Effector memory CD4-positive, alpha-beta T cell (primary cell): ENCODE data around the gene CHID1.

Source experiments
- DNase-seq, 3 donors: peaks; one replicate each; pipeline ENCODE4 v3.0.0-alpha.2; 2020
- H3K27ac ChIP-seq: 2 replicates; pipeline ENCODE4 v1.7.0; 2013; ENCODE audit warnings: mild to moderate bottlenecking, low read length, moderate library complexity; ENCODE audit not compliant: insufficient read depth, poor library complexity, severe bottlenecking
- H3K27me3 ChIP-seq: replicated peaks from 2 replicates; pipeline ENCODE4 v1.7.0; 2013; ENCODE audit warnings: mild to moderate bottlenecking, low read length; ENCODE audit not compliant: insufficient read depth, control insufficient read depth, poor library complexity, severe bottlenecking
- H3K36me3 ChIP-seq: 2 replicates; pipeline ENCODE4 v1.7.0; 2013; ENCODE audit warnings: mild to moderate bottlenecking, low read length, moderate library complexity; ENCODE audit not compliant: control insufficient read depth, insufficient read depth
- H3K4me1 ChIP-seq: 2 replicates; pipeline ENCODE4 v1.7.0; 2013; ENCODE audit warnings: low read length, mild to moderate bottlenecking; ENCODE audit not compliant: control insufficient read depth, insufficient read depth, poor library complexity, severe bottlenecking
- H3K4me3 ChIP-seq: 2 replicates; pipeline ENCODE4 v1.7.0; 2013; ENCODE audit warnings: low read length, low read depth, mild to moderate bottlenecking; ENCODE audit not compliant: insufficient read depth, poor library complexity, severe bottlenecking
- H3K9me3 ChIP-seq: 2 replicates; pipeline ENCODE4 v1.7.0; 2013; ENCODE audit warnings: mild to moderate bottlenecking, low read length, moderate library complexity; ENCODE audit not compliant: control insufficient read depth

The CHID1 gene

DNA sequence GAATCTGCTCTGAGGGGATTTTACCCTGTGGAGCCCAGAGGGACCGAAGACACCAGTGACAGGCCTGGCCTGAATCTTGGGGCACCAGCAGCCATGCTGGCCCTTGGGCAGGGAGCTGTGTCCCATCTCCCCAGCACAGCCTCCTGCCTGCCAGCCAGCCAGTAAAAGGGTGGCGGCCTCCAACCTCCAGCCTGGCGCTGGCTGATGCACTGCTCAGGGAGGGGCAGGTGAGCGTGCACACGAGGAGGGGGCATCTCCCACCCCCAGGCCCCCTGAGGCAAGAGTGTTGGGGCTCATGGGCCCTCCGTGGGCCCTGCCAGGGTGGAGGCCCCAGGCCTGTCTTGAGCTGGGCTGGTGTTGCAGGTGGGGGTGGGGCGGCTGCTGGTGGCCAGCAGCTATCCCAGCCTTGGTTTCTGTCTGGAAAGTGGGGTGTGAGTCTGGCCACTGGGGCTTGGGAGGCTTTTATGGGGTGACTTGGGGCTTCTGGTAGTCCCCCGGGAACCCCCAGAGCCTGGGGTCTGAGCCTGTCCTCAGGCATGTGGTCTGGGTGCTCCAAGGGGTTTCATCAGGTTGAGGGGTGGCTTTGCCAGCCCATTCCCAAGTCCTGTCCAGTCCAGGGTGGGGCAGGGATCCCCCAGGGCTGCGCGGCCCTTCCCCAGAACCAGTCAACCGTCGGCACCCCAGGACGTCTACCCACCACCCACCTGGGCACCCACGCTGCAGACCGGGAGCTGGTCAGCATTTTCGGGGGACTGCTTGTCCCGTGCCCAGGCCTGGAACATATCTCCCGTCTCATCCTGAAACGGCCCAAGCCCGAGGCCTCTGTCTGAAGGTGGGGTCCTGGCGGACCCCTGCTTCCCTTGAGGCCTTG lies 50.1 kb downstream of the CHID1 start:
- H3K4me1 ChIP-seq: no peaks in the 10 kb centered on the region
- H3K27me3 ChIP-seq: no peaks in the 10 kb centered on the region
- no peak for DNase-seq
- H3K27ac ChIP-seq: no peak overlapping the region
- H3K4me3 ChIP-seq: no peak overlapping the region
- H3K36me3 ChIP-seq: no peaks in the 10 kb centered on the region
- H3K9me3 ChIP-seq: no peaks in the 10 kb centered on the region

DNA sequence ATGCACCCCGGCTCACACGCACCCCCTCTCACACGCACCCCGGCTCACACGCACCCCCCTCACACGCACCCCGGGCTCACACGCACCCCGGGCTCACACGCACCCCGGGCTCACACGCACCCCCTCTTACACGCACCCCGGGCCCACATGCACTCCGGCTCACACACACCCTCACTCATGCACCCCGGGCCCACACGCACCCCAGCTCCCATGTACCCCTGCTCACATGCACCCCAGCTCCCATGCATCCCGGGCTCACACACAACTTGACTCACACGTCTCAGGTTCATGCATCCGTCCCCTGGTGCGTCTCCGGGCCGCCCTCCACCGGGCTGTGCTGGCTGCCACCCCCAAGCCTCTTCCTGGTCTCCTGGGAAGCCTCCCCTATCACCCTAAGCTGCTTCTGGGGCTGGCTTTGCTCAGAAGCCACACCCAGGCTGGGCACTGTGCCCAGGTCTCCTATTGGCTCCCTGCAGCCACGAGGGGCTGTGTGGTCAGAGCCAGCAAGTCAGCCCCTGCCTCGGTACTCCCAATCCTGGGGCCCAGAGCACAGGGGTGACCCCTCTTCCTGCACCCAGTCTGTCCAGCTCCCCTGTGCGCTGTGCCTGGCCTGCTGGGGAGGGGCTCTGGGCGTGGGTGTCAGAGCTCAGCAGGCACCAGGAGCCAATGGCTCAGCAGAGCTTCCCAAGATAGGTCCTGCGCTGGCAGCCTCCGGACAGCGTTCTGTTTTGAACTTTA lies 51.0 kb downstream of the CHID1 start:
- Histone ChIP-seq H3K27me3 (no peaks in the 10 kb centered on the region), H3K9me3 (no peaks in the 10 kb centered on the region), H3K36me3 (no peaks in the 10 kb centered on the region), H3K27ac (no peak overlapping the region), H3K4me3 (no peak overlapping the region), H3K4me1 (no peaks in the 10 kb centered on the region)
- DNase-seq: no peak

DNA sequence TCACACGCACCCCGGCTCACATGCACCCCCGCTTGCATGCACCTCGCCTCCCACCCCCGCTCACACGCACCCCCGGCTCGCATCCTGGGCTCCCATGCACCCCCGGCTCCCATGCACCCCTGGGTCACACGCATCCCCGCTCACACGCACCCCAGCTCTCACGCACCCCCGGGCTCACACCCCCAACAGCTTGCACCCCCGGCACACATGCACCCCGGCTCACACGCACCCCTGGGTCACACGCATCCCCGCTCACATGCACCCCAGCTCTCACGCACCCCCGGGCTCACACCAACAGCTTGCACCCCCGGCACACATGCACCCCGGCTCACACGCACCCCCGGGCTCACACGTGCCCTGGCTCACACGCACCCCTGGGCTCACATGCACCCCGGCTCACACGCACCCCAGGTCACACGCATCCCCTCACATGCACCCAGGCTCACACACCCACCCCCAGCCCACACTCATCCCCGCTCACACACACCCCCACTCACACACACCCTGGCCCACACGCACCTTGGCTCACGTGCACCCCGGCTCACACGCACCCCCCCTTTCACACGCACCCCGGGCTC lies 51.8 kb downstream of the CHID1 start:
- Histone ChIP-seq H3K4me1 (no peaks in the 10 kb centered on the region), H3K4me3 (no peak overlapping the region), H3K36me3 (no peaks in the 10 kb centered on the region), H3K27ac (no peak overlapping the region), H3K9me3 (no peaks in the 10 kb centered on the region), H3K27me3 (no peaks in the 10 kb centered on the region)
- no peak for DNase-seq

DNA sequence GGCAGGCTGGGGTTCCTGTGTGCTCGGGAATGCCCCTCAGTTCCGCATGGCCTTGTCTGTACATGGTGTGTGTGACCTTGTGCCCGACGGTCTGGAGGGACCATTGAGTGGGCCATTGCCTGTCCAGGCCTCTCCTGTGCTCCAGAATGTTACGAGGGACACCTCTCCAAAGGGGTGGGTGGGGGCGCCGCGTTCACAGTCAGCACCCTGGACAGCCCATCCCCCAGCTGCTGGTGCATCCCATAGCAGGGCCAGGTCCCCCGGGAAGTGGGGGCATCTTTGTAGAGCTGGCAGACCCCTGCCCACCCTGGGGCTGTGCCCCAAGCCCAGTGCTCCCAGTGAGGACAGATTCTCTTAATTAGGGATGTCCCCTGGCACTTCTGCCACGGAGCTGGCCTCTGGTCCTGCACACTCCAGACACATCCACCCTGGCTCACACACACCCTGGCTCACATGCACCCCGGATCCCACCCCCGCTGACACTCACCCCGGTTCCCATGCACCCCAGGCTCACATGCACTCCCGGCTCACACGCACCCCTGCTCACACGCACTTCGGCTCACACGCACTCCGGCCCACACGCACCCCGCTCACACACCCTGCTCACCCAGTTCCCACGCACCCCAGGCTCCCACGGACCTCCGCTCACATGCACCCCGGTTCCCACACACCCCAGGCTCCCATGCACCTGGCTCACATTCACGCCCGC lies 52.4 kb downstream of the CHID1 start:
- Histone ChIP-seq H3K4me3 (no peak overlapping the region), H3K36me3 (no peaks in the 10 kb centered on the region), H3K27ac (no peak overlapping the region), H3K27me3 (no peaks in the 10 kb centered on the region), H3K4me1 (no peaks in the 10 kb centered on the region), H3K9me3 (no peaks in the 10 kb centered on the region)
- DNase-seq: no peak

DNA sequence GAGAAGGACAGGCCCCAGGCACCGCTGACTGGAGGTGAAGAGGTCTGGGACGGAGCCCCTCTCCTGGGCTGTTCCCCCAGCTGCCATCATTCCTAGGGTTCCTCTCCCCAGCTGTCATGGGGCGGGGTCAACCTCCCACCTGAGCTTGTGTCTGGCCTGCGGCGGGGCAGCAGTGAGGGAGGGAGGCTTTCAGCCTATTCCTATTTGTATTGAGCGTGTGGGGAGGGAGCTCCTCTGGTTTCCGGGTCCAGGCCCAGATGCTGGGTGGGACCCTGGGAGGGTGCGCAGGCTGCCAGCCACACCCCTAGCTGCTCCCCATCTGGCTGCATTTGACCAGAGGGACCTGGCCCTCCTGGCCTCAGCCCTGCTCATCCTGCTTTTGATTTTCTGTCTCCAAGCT lies 54.2 kb downstream of the CHID1 start:
- no peaks in the 10 kb centered on the region for H3K4me1 ChIP-seq
- no peak overlapping the region for H3K4me3 ChIP-seq
- no peak for DNase-seq
- H3K27ac ChIP-seq: no peak overlapping the region
- no peaks in the 10 kb centered on the region for H3K36me3 ChIP-seq
- no peaks in the 10 kb centered on the region for H3K27me3 ChIP-seq
- H3K9me3 ChIP-seq: no peaks in the 10 kb centered on the region

DNA sequence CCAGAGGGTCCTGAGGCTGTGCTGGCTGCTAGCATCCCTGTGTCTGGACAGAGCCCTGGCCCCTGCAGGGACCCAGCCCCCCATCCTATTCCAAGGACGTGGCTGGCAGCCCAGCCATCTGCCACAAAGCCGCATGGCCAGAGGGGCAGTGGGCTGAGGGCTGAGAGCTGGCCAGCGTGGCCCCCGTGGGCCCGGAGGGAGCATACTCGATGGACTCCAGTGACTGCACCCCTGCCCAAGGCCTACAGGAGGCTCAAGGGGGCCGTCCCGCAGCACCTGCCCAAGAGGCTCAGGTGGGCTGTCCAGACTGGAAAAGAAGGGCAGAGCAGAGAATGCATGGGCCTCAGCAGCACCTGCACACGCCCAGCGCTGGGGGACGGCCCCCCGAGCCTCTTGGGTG lies 54.8 kb downstream of the CHID1 start:
- no peak for DNase-seq
- Histone ChIP-seq H3K4me3 (no peak overlapping the region), H3K4me1 (no peaks in the 10 kb centered on the region), H3K27me3 (no peaks in the 10 kb centered on the region), H3K9me3 (no peaks in the 10 kb centered on the region), H3K36me3 (no peaks in the 10 kb centered on the region), H3K27ac (no peak overlapping the region)

DNA sequence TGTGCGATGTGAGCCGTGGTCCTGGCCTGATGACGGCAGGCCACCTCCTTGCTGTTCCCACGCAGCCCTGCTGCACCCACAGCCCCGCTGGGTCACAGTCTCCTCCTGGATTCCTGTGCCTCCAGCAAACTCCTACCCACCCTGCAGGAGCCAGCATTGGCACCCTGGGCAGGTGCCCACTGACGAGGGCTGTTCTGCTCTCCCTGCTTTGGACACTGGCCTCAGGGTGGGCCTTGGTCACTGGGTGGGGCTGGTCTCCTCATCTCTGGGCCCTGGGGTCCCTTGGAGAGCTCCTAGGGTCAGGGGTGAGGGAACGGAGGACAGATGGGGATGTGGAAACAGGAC lies 55.3 kb downstream of the CHID1 start:
- H3K36me3 ChIP-seq: no peaks in the 10 kb centered on the region

DNA sequence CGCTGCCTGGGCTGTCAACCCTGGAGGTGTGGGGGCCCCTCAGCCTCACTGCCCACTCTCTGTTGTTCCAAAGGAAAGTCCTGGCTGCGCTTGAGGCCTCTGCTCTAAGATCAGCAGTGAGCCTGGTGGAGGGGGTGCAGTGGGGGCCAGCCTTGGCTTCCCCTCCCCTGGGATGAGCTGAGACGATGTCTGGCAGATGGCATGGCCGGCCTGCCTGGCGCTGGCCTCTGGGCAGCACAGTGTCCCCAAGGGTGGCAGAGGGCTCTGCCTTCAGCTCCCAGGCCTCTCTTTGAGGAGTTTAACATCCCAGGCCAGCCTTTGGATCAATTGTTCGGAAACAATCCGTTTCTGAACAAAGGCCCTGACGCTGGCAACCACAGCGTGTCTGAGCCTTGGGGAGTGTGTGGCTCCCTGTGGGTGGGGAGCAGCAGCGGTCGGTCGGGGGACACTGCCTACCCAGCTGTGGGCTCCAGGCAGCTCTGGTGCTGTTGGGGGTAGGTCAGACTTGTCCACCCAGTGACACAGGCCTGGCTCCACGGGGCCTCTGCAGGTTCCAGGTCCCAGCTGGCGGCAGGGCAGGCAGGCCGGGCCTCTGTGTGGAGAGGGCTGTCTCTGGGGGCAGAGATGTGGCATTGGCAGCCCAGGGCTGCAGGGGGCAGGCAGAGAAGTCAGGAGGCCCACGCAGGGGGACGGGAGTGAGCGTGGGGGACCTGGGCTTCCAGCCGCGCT lies 55.8 kb downstream of the CHID1 start:
- H3K27me3 ChIP-seq: peaks cover 8% of the 10 kb centered on the region
- H3K4me3 ChIP-seq: no peak overlapping the region
- H3K4me1 ChIP-seq: no peaks in the 10 kb centered on the region
- no peaks in the 10 kb centered on the region for H3K9me3 ChIP-seq
- no peaks in the 10 kb centered on the region for H3K36me3 ChIP-seq
- DNase-seq: no peak
- no peak overlapping the region for H3K27ac ChIP-seq

More for the DNA sequence above, 55.3 kb downstream of the CHID1 start:
- DNase-seq: no peak
- Histone ChIP-seq H3K4me3 (no peak overlapping the region), H3K9me3 (no peaks in the 10 kb centered on the region), H3K27ac (no peak overlapping the region), H3K27me3 (peaks cover 4% of the 10 kb centered on the region), H3K4me1 (no peaks in the 10 kb centered on the region)

DNA sequence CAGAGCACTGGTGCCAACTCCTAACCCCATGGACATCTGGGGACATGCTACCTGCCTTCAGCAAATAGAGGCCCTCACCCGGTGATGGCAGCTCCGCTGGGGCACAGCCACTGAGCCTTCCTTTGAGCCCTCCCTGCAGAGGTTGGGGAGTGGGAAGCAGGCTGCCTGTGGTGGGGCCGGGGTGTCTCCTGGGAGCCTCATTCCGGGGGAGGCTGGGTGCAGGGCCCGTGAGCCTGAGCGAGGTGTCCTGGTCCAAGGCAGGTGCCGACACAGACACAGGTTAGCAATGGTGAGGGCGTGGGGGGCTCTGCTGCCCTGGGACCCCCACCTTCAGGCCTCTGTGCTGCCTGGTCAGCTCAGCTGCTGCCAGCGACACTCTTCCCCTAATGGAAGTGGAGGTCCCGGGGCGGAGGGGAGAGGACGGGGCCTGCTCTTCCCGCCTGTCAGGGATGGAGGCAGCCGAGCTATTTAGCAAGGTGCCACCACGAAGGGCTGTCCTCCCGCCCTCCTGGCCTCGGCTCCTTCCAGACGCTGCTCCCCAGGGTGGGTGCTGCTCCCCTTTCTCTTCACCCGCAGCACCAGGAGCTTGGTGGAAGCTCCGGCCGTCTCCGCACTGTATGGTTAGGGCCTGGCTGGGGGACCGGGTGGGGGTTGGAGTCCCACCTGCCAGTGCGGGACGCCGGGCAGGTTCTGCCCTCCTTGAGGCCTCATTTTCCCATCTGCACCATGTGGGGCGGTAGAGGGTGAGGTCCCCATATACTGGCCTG lies 56.7 kb downstream of the CHID1 start:
- Histone ChIP-seq H3K36me3 (no peaks in the 10 kb centered on the region), H3K9me3 (no peaks in the 10 kb centered on the region), H3K4me1 (peaks cover 5% of the 10 kb centered on the region), H3K27me3 (peaks cover 15% of the 10 kb centered on the region), H3K4me3 (no peak overlapping the region), H3K27ac (no peak overlapping the region)
- DNase-seq: no peak
